ENCODE results near the gene HLA-DMB. TPM values are rescaled to one million over a fixed set of nuclear protein-coding genes. Genes with fewer than 3 reads are reported as not detected.

HLA-DMB gene
- total and polyA plus RNA-seq, 10 of the 15 experiments (the other 5 are each of a cell fraction or from before 2014, with no cell fraction given), result 114 to 173 (median 150) TPM

GRCh38 chr6:32968093-32968866 is 27.5 kb upstream of the HLA-DMB start, which contains the start of gene BRD2 (continued):
- peak; percentile 93 for TF ChIP-seq IKZF1 (conservative IDR thresholded peaks at IDR 0.05)
- peak; percentile 67 for TF ChIP-seq POLR2AphosphoS5 (IDR thresholded peaks at IDR 0.05; ENCODE audit: low read length)
- TF ChIP-seq HDAC2 (IDR thresholded peaks at IDR 0.05), result no peak
- TF ChIP-seq ZBED1 (IDR thresholded peaks at IDR 0.05; ENCODE audit: borderline replicate concordance), result 0 out of 2 replicates have a peak, but pooled peaks have one; percentile 15
- TF ChIP-seq, protein P1, sequence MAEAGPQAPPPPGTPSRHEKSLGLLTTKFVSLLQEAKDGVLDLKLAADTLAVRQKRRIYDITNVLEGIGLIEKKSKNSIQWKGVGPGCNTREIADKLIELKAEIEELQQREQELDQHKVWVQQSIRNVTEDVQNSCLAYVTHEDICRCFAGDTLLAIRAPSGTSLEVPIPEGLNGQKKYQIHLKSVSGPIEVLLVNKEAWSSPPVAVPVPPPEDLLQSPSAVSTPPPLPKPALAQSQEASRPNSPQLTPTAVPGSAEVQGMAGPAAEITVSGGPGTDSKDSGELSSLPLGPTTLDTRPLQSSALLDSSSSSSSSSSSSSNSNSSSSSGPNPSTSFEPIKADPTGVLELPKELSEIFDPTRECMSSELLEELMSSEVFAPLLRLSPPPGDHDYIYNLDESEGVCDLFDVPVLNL (IDR thresholded peaks at IDR 0.05; ENCODE audit: low read depth, low read length), result 0 out of 2 replicates have a peak, but pooled peaks have one; percentile 38
- TF ChIP-seq ZBTB11 (CRISPR knock-in tag; IDR thresholded peaks at IDR 0.05), result no peak
- peak; percentile 52; the same call in 1 of the 2 replicates for TF ChIP-seq ATF3 (IDR thresholded peaks at IDR 0.05; ENCODE audit: borderline replicate concordance, extremely low read depth, low read depth, low read length)
- TF ChIP-seq ZNF217 (IDR thresholded peaks at IDR 0.05), result peak; percentile 11; the same call in 1 of the 2 replicates
- peak; percentile 88 for TF ChIP-seq CHD2 (IDR thresholded peaks at IDR 0.05; ENCODE audit: borderline replicate concordance, low read depth, low read length)
- TF ChIP-seq, protein P2, sequence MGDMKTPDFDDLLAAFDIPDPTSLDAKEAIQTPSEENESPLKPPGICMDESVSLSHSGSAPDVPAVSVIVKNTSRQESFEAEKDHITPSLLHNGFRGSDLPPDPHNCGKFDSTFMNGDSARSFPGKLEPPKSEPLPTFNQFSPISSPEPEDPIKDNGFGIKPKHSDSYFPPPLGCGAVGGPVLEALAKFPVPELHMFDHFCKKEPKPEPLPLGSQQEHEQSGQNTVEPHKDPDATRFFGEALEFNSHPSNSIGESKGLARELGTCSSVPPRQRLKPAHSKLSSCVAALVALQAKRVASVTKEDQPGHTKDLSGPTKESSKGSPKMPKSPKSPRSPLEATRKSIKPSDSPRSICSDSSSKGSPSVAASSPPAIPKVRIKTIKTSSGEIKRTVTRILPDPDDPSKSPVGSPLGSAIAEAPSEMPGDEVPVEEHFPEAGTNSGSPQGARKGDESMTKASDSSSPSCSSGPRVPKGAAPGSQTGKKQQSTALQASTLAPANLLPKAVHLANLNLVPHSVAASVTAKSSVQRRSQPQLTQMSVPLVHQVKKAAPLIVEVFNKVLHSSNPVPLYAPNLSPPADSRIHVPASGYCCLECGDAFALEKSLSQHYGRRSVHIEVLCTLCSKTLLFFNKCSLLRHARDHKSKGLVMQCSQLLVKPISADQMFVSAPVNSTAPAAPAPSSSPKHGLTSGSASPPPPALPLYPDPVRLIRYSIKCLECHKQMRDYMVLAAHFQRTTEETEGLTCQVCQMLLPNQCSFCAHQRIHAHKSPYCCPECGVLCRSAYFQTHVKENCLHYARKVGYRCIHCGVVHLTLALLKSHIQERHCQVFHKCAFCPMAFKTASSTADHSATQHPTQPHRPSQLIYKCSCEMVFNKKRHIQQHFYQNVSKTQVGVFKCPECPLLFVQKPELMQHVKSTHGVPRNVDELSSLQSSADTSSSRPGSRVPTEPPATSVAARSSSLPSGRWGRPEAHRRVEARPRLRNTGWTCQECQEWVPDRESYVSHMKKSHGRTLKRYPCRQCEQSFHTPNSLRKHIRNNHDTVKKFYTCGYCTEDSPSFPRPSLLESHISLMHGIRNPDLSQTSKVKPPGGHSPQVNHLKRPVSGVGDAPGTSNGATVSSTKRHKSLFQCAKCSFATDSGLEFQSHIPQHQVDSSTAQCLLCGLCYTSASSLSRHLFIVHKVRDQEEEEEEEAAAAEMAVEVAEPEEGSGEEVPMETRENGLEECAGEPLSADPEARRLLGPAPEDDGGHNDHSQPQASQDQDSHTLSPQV (IDR thresholded peaks at IDR 0.05), result no peak
- peak; percentile 82 for TF ChIP-seq HDGF (IDR thresholded peaks at IDR 0.05)
- peak; percentile 62 for TF ChIP-seq DPF2 (IDR thresholded peaks at IDR 0.05)
- TF ChIP-seq SREBF1 (IDR thresholded peaks at IDR 0.05; ENCODE audit: low read length), result no peak
- TF ChIP-seq SMAD5 (IDR thresholded peaks at IDR 0.05; ENCODE audit: low read depth), result peak; percentile 91
- 0 out of 2 replicates have a peak, but pooled peaks have one; percentile 24 for TF ChIP-seq BCL11A (IDR thresholded peaks at IDR 0.05; ENCODE audit: low read depth, low read length)
- peak; percentile 34; the same call in 1 of the 2 replicates for TF ChIP-seq PKNOX1 (IDR thresholded peaks at IDR 0.05)
- TF ChIP-seq POLR2A (IDR thresholded peaks at IDR 0.05; ENCODE audit: low read depth, low read length), result peak; percentile 95
- TF ChIP-seq NR2F1 (conservative IDR thresholded peaks at IDR 0.05), result peak; percentile 96
- 0 out of 2 replicates have a peak, but pooled peaks have one; percentile 18 for TF ChIP-seq NR2C1 (IDR thresholded peaks at IDR 0.05)
- TF ChIP-seq USF1 (IDR thresholded peaks at IDR 0.05; ENCODE audit: borderline replicate concordance, extremely low read length, insufficient read depth, low read depth, low read length), result peak; percentile 87

Data from GM12878 (cell line).